Measurements from ENCODE around the gene GRM3.

Gene GRM3

DNA sequence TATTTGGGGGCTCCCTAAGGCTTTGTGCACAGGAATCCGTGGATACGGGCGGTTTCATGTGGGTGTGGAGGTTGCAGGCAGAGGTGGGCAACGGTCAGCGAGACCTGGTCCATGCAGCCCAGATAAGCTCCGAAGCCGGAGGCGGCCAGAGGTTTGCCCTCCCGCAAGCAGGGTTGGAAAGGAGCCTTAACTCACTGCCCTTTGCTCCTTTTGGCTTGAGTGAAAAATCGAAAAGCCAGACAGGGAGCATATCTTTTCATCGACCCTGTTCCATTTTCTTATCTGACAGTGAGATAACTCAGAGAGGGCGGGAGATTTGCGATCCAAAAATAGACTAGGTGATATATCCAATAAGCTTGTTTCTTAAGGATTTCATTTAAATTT, 1.5 kb downstream of the GRM3 start:
- TF ChIP-seq, protein P1, sequence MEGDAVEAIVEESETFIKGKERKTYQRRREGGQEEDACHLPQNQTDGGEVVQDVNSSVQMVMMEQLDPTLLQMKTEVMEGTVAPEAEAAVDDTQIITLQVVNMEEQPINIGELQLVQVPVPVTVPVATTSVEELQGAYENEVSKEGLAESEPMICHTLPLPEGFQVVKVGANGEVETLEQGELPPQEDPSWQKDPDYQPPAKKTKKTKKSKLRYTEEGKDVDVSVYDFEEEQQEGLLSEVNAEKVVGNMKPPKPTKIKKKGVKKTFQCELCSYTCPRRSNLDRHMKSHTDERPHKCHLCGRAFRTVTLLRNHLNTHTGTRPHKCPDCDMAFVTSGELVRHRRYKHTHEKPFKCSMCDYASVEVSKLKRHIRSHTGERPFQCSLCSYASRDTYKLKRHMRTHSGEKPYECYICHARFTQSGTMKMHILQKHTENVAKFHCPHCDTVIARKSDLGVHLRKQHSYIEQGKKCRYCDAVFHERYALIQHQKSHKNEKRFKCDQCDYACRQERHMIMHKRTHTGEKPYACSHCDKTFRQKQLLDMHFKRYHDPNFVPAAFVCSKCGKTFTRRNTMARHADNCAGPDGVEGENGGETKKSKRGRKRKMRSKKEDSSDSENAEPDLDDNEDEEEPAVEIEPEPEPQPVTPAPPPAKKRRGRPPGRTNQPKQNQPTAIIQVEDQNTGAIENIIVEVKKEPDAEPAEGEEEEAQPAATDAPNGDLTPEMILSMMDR (IDR thresholded peaks at IDR 0.05; ENCODE audit: insufficient read depth, low read length, missing control alignments), result no peak
- CTCF ChIA-PET, result no interaction called here
- no peak for DNase-seq (ENCODE audit: low read depth, low spot score)
- H3K4me3 ChIP-seq (ENCODE audit: low read depth, low read length), result no peak overlapping the region
- POLR2A ChIA-PET, result no interaction called here

DNA sequence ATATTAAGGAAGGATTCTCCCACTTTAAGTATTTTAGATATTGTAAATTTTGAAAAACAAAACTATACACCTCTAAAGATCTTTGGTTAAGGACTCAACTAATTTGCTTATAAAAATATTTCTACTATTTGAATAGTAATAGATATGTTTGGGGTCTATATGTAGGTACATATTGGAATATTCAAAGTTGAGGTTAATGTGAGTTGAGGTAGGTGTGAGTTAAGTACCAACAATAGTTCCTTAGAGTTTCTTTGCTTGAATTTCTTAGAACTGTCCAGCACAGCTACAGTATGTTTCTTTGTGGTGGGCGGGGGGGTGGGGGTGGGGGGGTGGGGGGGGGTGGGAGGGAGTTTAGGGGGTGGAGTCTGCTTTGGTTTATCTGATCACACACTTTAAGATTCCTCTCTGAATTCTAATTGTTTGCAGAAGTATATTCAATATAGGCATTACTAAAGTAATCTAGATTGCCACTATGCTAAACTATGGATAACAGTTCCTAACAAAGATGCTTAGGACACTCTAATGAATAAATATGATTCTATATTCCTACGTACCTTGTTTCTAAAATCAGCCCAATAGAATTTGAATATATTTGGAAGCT, 2.1 kb downstream of the GRM3 start:
- ChIA-PET CTCF (no interaction called here), POLR2A (no interaction called here)
- H3K4me3 ChIP-seq (ENCODE audit: low read depth, low read length), result no peak overlapping the region
- no peak for DNase-seq (ENCODE audit: low read depth, low spot score)
- TF ChIP-seq, protein P1 (IDR thresholded peaks at IDR 0.05; ENCODE audit: insufficient read depth, low read length, missing control alignments), result no peak

DNA sequence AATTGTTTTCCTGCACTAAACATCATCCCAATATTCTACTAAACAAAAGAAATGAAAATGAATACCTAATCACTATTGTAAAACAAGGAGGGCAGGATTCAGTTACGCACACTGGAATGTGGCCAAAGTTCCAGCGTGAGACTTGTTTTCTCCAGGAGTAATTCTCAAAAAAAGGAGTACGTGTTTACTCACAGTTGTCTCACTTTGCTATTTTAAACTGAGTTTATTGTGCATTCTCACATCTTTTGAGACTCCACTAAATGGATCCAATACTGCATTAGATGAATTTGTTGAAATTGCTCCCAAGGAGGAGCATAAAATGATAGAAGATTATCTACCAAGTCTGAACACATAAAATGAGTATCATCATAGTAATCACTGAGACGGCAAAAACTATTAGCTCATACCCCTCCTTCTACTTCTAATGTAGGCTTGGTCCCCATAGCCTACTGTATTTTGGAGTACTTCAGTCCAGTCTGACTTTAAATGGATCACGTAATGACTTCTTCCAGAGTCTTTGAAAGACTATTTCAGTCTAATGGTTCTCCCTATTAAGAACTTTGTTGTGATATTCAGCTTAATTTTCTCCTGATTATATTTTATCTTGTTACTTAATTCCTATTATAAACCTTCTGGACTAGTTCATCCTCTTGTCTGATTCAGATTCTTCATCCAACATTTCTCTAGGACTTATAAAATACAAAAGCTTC, 3.8 kb downstream of the GRM3 start:
- TF ChIP-seq, protein P1 (IDR thresholded peaks at IDR 0.05; ENCODE audit: insufficient read depth, low read length, missing control alignments), result no peak

DNA sequence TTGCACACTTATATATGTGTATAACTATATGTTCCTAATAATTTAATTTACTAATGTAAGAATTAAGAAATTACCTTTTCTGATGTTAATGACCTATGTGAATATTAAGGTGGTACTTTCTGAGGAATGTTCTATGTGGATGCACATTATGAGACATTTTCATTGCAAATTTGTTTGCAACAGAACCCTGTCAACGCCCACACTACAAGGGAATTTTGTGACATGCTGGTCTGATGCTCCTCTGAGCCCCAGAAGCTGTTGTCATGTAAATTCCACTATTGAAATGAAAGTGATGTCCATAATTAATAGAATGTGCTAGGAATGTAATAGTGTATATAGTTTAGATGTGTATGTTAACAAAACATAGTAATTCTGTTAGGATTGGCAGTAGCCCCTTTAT, 4.5 kb downstream of the GRM3 start:
- TF ChIP-seq, protein P1 (IDR thresholded peaks at IDR 0.05; ENCODE audit: insufficient read depth, low read length, missing control alignments), result no peak
- POLR2A ChIA-PET, result no interaction called here
- no peak for DNase-seq (ENCODE audit: low read depth, low spot score)
- CTCF ChIA-PET, result no interaction called here
- H3K4me3 ChIP-seq (ENCODE audit: low read depth, low read length), result no peak overlapping the region

More for the DNA sequence above, 3.8 kb downstream of the GRM3 start:
- DNase-seq (ENCODE audit: low read depth, low spot score), result no peak
- POLR2A ChIA-PET, result no interaction called here
- no peak overlapping the region for H3K4me3 ChIP-seq (ENCODE audit: low read depth, low read length)
- CTCF ChIA-PET, result no interaction called here

DNA sequence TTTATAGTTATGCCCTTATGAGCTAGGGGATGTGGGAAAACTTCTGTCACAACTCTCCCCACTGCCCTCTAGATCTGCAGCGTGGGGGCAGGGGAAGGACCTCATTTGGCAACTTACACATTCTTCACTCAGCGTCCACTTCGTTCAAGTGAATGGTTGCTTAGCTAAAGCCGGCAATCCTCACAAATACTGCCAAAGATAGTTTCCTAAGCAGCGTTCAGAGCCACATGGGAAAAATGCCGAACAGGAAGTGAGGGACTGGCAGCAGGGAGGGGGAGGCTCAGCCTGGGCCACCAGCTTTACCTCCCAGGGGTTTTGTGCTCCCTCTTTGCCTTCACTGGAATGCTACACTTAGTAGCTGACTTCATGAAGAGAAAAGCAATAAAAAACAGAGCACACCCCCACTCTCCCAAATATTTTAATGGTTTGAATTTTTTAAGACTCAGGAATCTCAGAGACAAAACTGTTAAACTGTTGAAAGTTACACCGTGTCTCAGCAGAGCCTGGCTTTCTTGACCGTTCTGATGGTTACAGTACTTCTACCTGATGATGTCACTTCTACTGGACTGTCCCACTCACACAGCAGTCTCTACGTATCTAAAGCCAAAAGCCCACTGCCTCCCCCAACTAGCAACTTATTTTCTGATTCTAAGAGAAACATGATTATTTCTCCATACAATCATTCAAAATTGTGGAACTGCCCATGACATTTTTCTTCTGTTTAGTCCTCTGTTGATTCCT, 10.4 kb downstream of the GRM3 start:
- no peak overlapping the region for H3K4me3 ChIP-seq (ENCODE audit: low read depth, low read length)
- ChIA-PET CTCF (no interaction called here), POLR2A (no interaction called here)
- TF ChIP-seq, protein P1 (IDR thresholded peaks at IDR 0.05; ENCODE audit: insufficient read depth, low read length, missing control alignments), result no peak
- no peak for DNase-seq (ENCODE audit: low read depth, low spot score)

DNA sequence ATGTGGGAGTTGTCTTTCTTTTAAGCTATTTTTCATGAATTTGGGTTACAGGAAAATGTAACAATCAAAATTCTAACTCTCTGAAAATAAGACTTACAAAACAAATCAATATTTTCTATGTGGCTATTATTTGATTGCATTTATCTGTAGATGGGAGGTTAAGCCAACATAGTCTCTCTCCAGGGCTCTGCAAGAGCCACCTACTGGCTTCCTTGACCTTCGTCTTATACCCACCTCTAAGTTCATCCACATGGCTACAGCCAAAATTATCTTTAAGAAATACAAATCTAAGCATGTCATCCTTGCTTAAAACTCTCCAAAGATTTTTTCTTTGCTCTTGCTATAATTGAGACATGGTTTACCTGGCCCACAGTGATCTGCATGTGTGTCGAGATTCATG, 14.2 kb downstream of the GRM3 start:
- ChIA-PET CTCF (no interaction called here), POLR2A (no interaction called here)
- H3K4me3 ChIP-seq (ENCODE audit: low read depth, low read length), result no peak overlapping the region
- DNase-seq (ENCODE audit: low read depth, low spot score), result no peak
- TF ChIP-seq, protein P1 (IDR thresholded peaks at IDR 0.05; ENCODE audit: insufficient read depth, low read length, missing control alignments), result no peak
